Osteoblast (primary cell): ENCODE results near the gene C11orf58. TPM values are rescaled to one million over a fixed set of nuclear protein-coding genes. Genes with fewer than 3 reads are reported as not detected.
A peak's percentile ranks its signal among the peaks of the same experiment; 100 is the strongest.

Source experiments
- DNase-seq: peaks from one replicate; pipeline ENCODE4 v3.0.0; 2011; ENCODE audit warnings: low spot score, mixed read lengths; ENCODE audit not compliant: insufficient read length; ENCODE audit errors: missing footprints
- H2AFZ ChIP-seq: 2 replicates; pipeline ENCODE4 v1.6.0; 2011; ENCODE audit warnings: mild to moderate bottlenecking, low read length
- H3K27ac ChIP-seq: 2 replicates; pipeline ENCODE4 v1.5.1; 2011; ENCODE audit warnings: mild to moderate bottlenecking, low read depth, low read length, moderate library complexity
- H3K27me3 ChIP-seq: 2 replicates; pipeline ENCODE4 v1.6.0; 2012; ENCODE audit warnings: mild to moderate bottlenecking, control low read depth, inconsistent platforms, low read length, moderate library complexity; ENCODE audit not compliant: insufficient read depth
- H3K36me3 ChIP-seq: 2 replicates; pipeline ENCODE4 v1.5.1; 2011; ENCODE audit warnings: mild to moderate bottlenecking, low read length, control low read depth, moderate library complexity; ENCODE audit not compliant: insufficient read depth
- H3K4me1 ChIP-seq: 2 replicates; pipeline ENCODE4 v1.5.1; 2011; ENCODE audit warnings: mild to moderate bottlenecking, low read length, control low read depth, moderate library complexity; ENCODE audit not compliant: insufficient read depth
- H3K4me2 ChIP-seq: 2 replicates; pipeline ENCODE4 v1.6.0; 2011; ENCODE audit warnings: mild to moderate bottlenecking, low read length; ENCODE audit not compliant: insufficient read depth
- H3K4me3 ChIP-seq: fragments of 200-600 bp; sonication (generic); 3 replicates; pipeline ENCODE4 v1.5.1; 2012; ENCODE audit warnings: mild to moderate bottlenecking, low read length, inconsistent platforms; ENCODE audit not compliant: insufficient read depth
- H3K79me2 ChIP-seq: 2 replicates; pipeline ENCODE4 v1.6.0; 2012; ENCODE audit warnings: mild to moderate bottlenecking, low read length, control low read depth, inconsistent platforms; ENCODE audit not compliant: insufficient read depth
- H3K9me3 ChIP-seq: 2 replicates; pipeline ENCODE4 v1.5.1; 2011; ENCODE audit warnings: low read depth, low read length, control low read depth
- H4K20me1 ChIP-seq: 2 replicates; pipeline ENCODE4 v1.6.0; 2012; ENCODE audit warnings: mild to moderate bottlenecking, low read length, control low read depth; ENCODE audit not compliant: insufficient read depth
- CTCF ChIP-seq: IDR thresholded peaks from 2 replicates; pipeline ENCODE4 v1.5.1; 2011; ENCODE audit warnings: mild to moderate bottlenecking, low read depth, low read length, moderate library complexity; ENCODE audit errors: extremely low read depth
- total RNA-seq: library from RNA; depleted of rRNA; stranded (reverse); fragments of >200 nt; gene quantifications from 2 replicates; pipeline ENCODE4 v1.2.3, GENCODE V29; 2012

Gene C11orf58
- total RNA-seq, 1 donor = 139 TPM

DNA sequence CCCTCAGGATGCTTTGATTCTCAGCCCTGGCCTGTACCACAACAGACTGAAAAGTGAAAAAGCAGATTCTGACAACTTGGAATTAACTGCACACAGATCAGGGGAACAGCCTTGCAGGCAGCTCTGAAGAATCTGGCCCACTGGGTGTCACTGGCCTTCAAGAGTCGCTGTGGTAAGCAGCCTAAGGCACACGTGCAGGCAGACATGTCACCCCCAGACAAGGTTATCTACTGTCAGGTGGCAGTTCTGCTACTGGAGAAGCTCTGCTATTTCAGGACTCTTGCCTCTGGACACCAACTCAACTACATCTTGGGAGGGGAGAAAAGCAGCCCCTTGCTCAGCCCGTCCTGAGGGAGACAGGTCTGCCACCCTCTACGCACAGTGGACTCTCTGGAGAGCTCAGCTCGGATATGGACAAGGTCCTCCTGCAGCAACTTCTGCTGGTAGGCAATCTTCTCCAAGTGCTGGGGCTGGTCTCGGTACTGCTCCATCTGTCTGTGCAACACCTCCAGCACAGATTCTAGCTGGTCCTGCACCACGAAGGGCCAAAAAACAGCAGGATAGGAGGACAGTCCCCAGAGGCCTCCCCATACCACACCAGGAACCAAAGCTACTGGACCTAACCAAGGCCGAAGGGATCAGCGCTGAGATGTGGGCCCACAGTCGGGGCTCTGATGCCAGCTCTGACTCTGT is 63.0 kb downstream of the C11orf58 start:
- Histone ChIP-seq H4K20me1 (no peaks in the 10 kb centered on the region), H3K4me3 (no peak overlapping the region), H3K27ac (no peak overlapping the region), H3K4me1 (peaks cover 17% of the 10 kb centered on the region), H3K36me3 (no peaks in the 10 kb centered on the region), H3K79me2 (no peaks in the 10 kb centered on the region), H2AFZ (no peak overlapping the region), H3K4me2 (no peak overlapping the region), H3K9me3 (no peaks in the 10 kb centered on the region), H3K27me3 (no peaks in the 10 kb centered on the region)
- TF ChIP-seq CTCF = no peak
- no peak for DNase-seq

DNA sequence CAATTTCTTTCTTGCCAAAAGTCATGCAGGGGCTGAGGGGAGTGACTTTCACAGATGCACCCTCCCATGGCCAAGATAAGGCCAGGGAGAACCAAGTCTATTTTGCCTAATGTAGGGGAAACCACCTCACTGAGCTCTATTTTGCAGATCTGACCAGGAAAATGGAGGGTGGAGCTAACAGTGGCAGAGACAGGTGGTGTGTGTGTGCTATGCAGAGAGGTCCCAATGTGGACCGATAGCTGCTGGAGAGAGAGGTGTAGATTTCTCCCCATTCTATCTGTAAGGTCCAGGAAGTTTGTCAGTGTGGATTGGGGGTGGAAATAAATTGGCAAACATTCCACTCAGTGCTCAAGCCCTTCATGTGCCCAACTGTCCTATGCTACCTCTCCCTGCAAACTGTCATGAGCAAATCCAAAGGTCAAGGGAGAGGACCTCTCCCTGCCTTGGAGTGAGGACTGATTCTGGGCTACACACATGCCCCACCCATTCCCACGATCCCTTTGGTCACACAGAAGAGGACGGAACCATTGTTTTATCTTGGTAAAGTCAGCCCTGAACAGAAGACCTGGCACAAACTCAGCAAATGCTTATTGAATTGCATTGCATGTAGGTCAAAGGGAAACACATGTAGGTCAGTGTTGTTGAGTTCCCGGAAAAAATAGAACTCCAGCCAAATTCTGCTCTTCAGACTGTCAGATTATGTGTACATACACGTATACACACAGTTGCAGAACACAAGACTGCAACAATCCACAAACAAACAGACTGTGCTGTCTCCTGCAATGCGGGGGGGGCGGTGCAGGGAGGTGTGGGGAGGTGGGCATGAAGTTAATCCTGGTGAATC is 65.9 kb downstream of the C11orf58 start:
- H3K4me1 ChIP-seq = peaks cover 21% of the 10 kb centered on the region
- no peaks in the 10 kb centered on the region for H3K9me3 ChIP-seq
- H3K27ac ChIP-seq = no peak overlapping the region
- no peak overlapping the region for H3K4me2 ChIP-seq
- TF ChIP-seq CTCF = no peak
- no peaks in the 10 kb centered on the region for H3K36me3 ChIP-seq
- peak overlapping the region; percentile 6 for H2AFZ ChIP-seq
- H3K4me3 ChIP-seq = no peak overlapping the region
- no peaks in the 10 kb centered on the region for H3K27me3 ChIP-seq
- DNase-seq = no peak
- H4K20me1 ChIP-seq = no peaks in the 10 kb centered on the region
- H3K79me2 ChIP-seq = no peaks in the 10 kb centered on the region

DNA sequence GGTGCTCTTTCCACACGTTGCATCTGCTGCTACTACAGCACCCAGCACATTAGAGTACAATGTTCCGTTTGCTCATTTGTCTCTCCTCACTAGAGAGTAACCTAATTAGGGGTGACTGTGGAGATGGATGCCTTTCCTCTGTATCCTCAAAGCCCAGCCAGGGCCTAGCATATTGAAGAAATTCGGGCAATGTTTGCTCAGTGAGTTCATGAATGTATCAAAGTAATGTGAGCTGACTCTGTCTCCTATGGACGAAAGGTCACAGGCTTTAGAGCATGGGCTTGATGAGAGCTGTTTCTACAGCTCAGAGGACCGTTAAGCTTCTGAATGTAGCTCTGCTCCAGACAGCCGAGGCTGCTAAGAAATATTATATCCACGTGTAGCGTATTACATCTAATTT is 67.5 kb downstream of the C11orf58 start:
- DNase-seq = no peak
- Histone ChIP-seq H3K4me2 (peak overlapping the region; percentile 3), H3K27ac (peak overlapping the region; percentile 47), H3K4me1 (peaks cover 32% of the 10 kb centered on the region), H3K9me3 (no peaks in the 10 kb centered on the region), H3K4me3 (no peak overlapping the region), H3K36me3 (no peaks in the 10 kb centered on the region), H3K79me2 (no peaks in the 10 kb centered on the region), H4K20me1 (no peaks in the 10 kb centered on the region), H2AFZ (no peak overlapping the region), H3K27me3 (no peaks in the 10 kb centered on the region)
- TF ChIP-seq CTCF = no peak

GRCh38 chr11:16806791-16807190 is 68.3 kb downstream of the C11orf58 start:
- DNase-seq = no peak
- peak overlapping the region; percentile 47 for H3K27ac ChIP-seq
- H3K79me2 ChIP-seq = no peaks in the 10 kb centered on the region
- H3K4me1 ChIP-seq = peaks cover 32% of the 10 kb centered on the region
- H3K4me3 ChIP-seq = no peak overlapping the region
- H2AFZ ChIP-seq = no peak overlapping the region
- no peaks in the 10 kb centered on the region for H3K9me3 ChIP-seq
- no peaks in the 10 kb centered on the region for H4K20me1 ChIP-seq
- TF ChIP-seq CTCF = no peak
- no peak overlapping the region for H3K4me2 ChIP-seq
- no peaks in the 10 kb centered on the region for H3K36me3 ChIP-seq
- H3K27me3 ChIP-seq = no peaks in the 10 kb centered on the region
